DND-41 (cell line): Measurements from ENCODE around the gene SEMA3D.

Source experiments
- ATAC-seq: fragments of 200-7000 bp; cut with Tn5 transposase; 3 replicates; pipeline ENCODE4 v1.9.1; 2021; ENCODE audit warnings: low read depth; ENCODE audit not compliant: insufficient read depth
- DNase-seq: peaks from one replicate; pipeline ENCODE4 v3.0.0-alpha.2; 2020
- H2AFZ ChIP-seq: 2 replicates; pipeline ENCODE4 v1.6.0; 2012; ENCODE audit warnings: low read depth, low read length
- H3K27ac ChIP-seq: 2 replicates; pipeline ENCODE4 v1.5.1; 2012; ENCODE audit warnings: low read length, inconsistent platforms
- H3K27me3 ChIP-seq: fragments of 200-600 bp; sonication (generic); 2 replicates; pipeline ENCODE4 v1.6.0; 2012; ENCODE audit warnings: low read length, mild to moderate bottlenecking, inconsistent platforms; ENCODE audit not compliant: insufficient read depth, poor library complexity
- H3K36me3 ChIP-seq: 2 replicates; pipeline ENCODE4 v1.5.1; 2012; ENCODE audit warnings: low read length, inconsistent platforms; ENCODE audit not compliant: insufficient read depth
- H3K4me1 ChIP-seq: 2 replicates; pipeline ENCODE4 v1.5.1; 2012; ENCODE audit warnings: mild to moderate bottlenecking, low read length; ENCODE audit not compliant: insufficient read depth
- H3K4me2 ChIP-seq: 2 replicates; pipeline ENCODE4 v1.6.0; 2012; ENCODE audit warnings: mild to moderate bottlenecking, moderate library complexity, low read length, inconsistent platforms; ENCODE audit not compliant: insufficient read depth
- H3K4me3 ChIP-seq, 2 experiments: fragments of 200-600 bp in 1 of 2; shearing (Covaris generic) in 1 of 2; 2 replicates each; pipeline ENCODE4 v1.5.1; 2012 to 2016; ENCODE audit warnings: inconsistent platforms in 2 of 2, low read length in 2 of 2, mild to moderate bottlenecking in 2 of 2, low read depth in 1 of 2, moderate library complexity in 1 of 2
- H3K79me2 ChIP-seq: 2 replicates; pipeline ENCODE4 v1.6.0; 2012; ENCODE audit warnings: low read length, inconsistent platforms; ENCODE audit not compliant: insufficient read depth
- H3K9ac ChIP-seq: 2 replicates; pipeline ENCODE4 v1.6.0; 2012; ENCODE audit warnings: low read depth, mild to moderate bottlenecking, inconsistent platforms, low read length, moderate library complexity
- H3K9me3 ChIP-seq: 2 replicates; pipeline ENCODE4 v1.5.1; 2012; ENCODE audit warnings: low read length, moderate library complexity, mild to moderate bottlenecking, inconsistent platforms; ENCODE audit not compliant: insufficient read depth, severe bottlenecking
- H4K20me1 ChIP-seq: 2 replicates; pipeline ENCODE4 v1.6.0; 2012; ENCODE audit warnings: low read length; ENCODE audit not compliant: insufficient read depth
- CTCF ChIP-seq: IDR thresholded peaks from 2 replicates; pipeline ENCODE4 v1.5.1; 2012; ENCODE audit warnings: borderline replicate concordance, low read length, moderate library complexity, mild to moderate bottlenecking; ENCODE audit not compliant: poor library complexity, severe bottlenecking; ENCODE audit errors: extremely low read depth
- EZH2 ChIP-seq: IDR thresholded peaks from 3 replicates; pipeline ENCODE4 v1.6.1; 2012; ENCODE audit warnings: borderline replicate concordance, low read depth, mild to moderate bottlenecking, moderate library complexity, low read length, inconsistent platforms; ENCODE audit not compliant: severe bottlenecking

The SEMA3D gene

GRCh38 chr7:85204496-85204895 lies 17.6 kb upstream of the SEMA3D start:
- Histone ChIP-seq H3K79me2 (no peaks in the 10 kb centered on the region), H2AFZ (no peak overlapping the region), H3K4me3 (no peak overlapping the region), H3K9ac (no peak overlapping the region), H3K9me3 (no peaks in the 10 kb centered on the region), H3K27me3 (no peaks in the 10 kb centered on the region), H4K20me1 (no peaks in the 10 kb centered on the region), H3K4me1 (no peaks in the 10 kb centered on the region), H3K36me3 (no peaks in the 10 kb centered on the region), H3K4me2 (no peak overlapping the region), H3K27ac (no peak overlapping the region)
- no peak for ATAC-seq
- no peak for DNase-seq
- TF ChIP-seq EZH2 (no peak), CTCF (no peak)

- Histone ChIP-seq H3K36me3 (no peaks in the 10 kb centered on the region), H2AFZ (no peak overlapping the region), H3K27me3 (no peaks in the 10 kb centered on the region), H3K27ac (no peak overlapping the region), H3K4me1 (no peaks in the 10 kb centered on the region), H3K9me3 (no peaks in the 10 kb centered on the region), H3K4me2 (no peak overlapping the region), H3K79me2 (no peaks in the 10 kb centered on the region), H3K9ac (no peak overlapping the region), H4K20me1 (no peaks in the 10 kb centered on the region), H3K4me3 (no peak overlapping the region)
- TF ChIP-seq EZH2: no peak
- TF ChIP-seq CTCF: no peak
- ATAC-seq: no peak
- no peak for DNase-seq
These were observed 17.2 kb upstream of the SEMA3D start for GRCh38 chr7:85204061-85204460.

- Histone ChIP-seq H3K4me2 (no peak overlapping the region), H3K4me1 (no peaks in the 10 kb centered on the region), H3K27ac (no peak overlapping the region), H3K9me3 (no peaks in the 10 kb centered on the region), H2AFZ (no peak overlapping the region), H4K20me1 (no peaks in the 10 kb centered on the region), H3K9ac (no peak overlapping the region), H3K36me3 (no peaks in the 10 kb centered on the region), H3K27me3 (no peaks in the 10 kb centered on the region), H3K4me3 (no peak overlapping the region), H3K79me2 (no peaks in the 10 kb centered on the region)
- ATAC-seq: no peak
- TF ChIP-seq EZH2 (no peak), CTCF (no peak)
- DNase-seq: no peak
These were observed 14.4 kb upstream of the SEMA3D start for GRCh38 chr7:85201209-85201608.

- Histone ChIP-seq H3K4me2 (no peak overlapping the region), H3K4me3 (no peak overlapping the region), H3K9ac (no peak overlapping the region), H3K79me2 (no peaks in the 10 kb centered on the region), H3K9me3 (no peaks in the 10 kb centered on the region), H3K36me3 (no peaks in the 10 kb centered on the region), H3K4me1 (no peaks in the 10 kb centered on the region), H2AFZ (no peak overlapping the region), H3K27me3 (no peaks in the 10 kb centered on the region), H4K20me1 (no peaks in the 10 kb centered on the region), H3K27ac (no peak overlapping the region)
- DNase-seq (no peak), ATAC-seq (no peak)
- no peak for TF ChIP-seq EZH2
- TF ChIP-seq CTCF: no peak
These were observed 9.8 kb upstream of the SEMA3D start for GRCh38 chr7:85196696-85197095.
